A549 (cell line): ENCODE data around the gene SWT1. TPM values are rescaled to one million over a fixed set of nuclear protein-coding genes. Genes with fewer than 3 reads are reported as not detected.

Experiments used
- ATAC-seq, 2 experiments: fragments of 200-7000 bp in 1 of 2; fragments of >200 bp in 1 of 2; cut with Nextera tagmentation in 1 of 2; cut with Tn5 transposase in 1 of 2; 3 replicates each; pipeline versions ENCODE4 v1.8.0 to v1.9.1; 2018 to 2020; ENCODE audit warnings: mild to moderate bottlenecking in 1 of 2, moderate library complexity in 1 of 2
- CTCF ChIA-PET: fragments of 300-600 bp; sonication (Branson Sonifier 250); formaldehyde crosslinking; extraction: SDS; loops from one replicate; lab custom pipeline; 2021; ENCODE audit warnings: antibody characterized with exemption, inconsistent platforms; lab: Yijun Ruan, JAX
- POLR2A ChIA-PET: fragments of 350-600 bp; formaldehyde crosslinking; extraction: SDS; loops from one replicate; lab custom pipeline; 2021; ENCODE audit warnings: antibody characterized with exemption, inconsistent platforms; lab: Yijun Ruan, JAX
- DNase-seq, 2 experiments: peaks; one replicate each; pipeline versions ENCODE4 v3.0.0 to v3.0.0-alpha.2; 2011 to 2016; ENCODE audit warnings: low read depth in 1 of 2, low spot score in 1 of 2
- FAIRE-seq: peaks from 2 replicates; lab custom pipeline; 2011; peaks lifted over from hg19 to GRCh38; lab: Jason Lieb, UNC
- H3K27ac ChIP-seq, 2 experiments: fragments of >200 bp; sonication (Bioruptor Twin); formaldehyde crosslinking; 3 replicates each; pipeline ENCODE4 v1.5.1; 2016 to 2017
- H3K4me1 ChIP-seq: fragments of >200 bp; sonication (Bioruptor Twin); formaldehyde crosslinking; 3 replicates; pipeline ENCODE4 v1.6.1; 2016
- H3K4me2 ChIP-seq: fragments of >200 bp; sonication (Bioruptor Twin); formaldehyde crosslinking; 3 replicates; pipeline ENCODE4 v1.6.1; 2016
- H3K4me3 ChIP-seq: fragments of >200 bp; sonication (Bioruptor Twin); formaldehyde crosslinking; 3 replicates; pipeline ENCODE4 v1.5.1; 2016
- H3K9me3 ChIP-seq: fragments of >200 bp; sonication (Bioruptor Twin); formaldehyde crosslinking; 3 replicates; pipeline ENCODE4 v1.6.1; 2016
- BCL3 ChIP-seq: fragments of >200 bp; sonication (Bioruptor Twin); formaldehyde crosslinking; IDR thresholded peaks from 3 replicates; pipeline ENCODE4 v1.6.1; 2016
- CEBPB ChIP-seq, 2 experiments: fragments of >200 bp in 1 of 2; sonication (Bioruptor Twin) in 1 of 2; formaldehyde crosslinking in 1 of 2; IDR thresholded peaks; 2 replicates each; pipeline ENCODE4 v1.6.1; 2012 to 2016
- FOSB ChIP-seq: fragments of 250-450 bp; sonication (Bioruptor Pico); IDR thresholded peaks from 2 replicates; pipeline ENCODE4 v1.5.0; 2020; ENCODE audit warnings: mild to moderate bottlenecking, moderate library complexity
- GATA3 ChIP-seq: IDR thresholded peaks from 2 replicates; pipeline ENCODE4 v1.6.1; 2012; ENCODE audit warnings: borderline replicate concordance
- HEYL ChIP-seq: fragments of 250-450 bp; sonication (Bioruptor Pico); IDR thresholded peaks from 2 replicates; pipeline ENCODE4 v1.8.0; 2021; ENCODE audit warnings: mild to moderate bottlenecking, moderate library complexity
- HOXB13 ChIP-seq: fragments of 250-450 bp; sonication (Bioruptor Pico); IDR thresholded peaks from 2 replicates; pipeline ENCODE4 v1.5.0; 2020; ENCODE audit warnings: low read depth, mild to moderate bottlenecking, moderate library complexity
- HOXB5 ChIP-seq: fragments of 250-450 bp; sonication (Bioruptor Pico); IDR thresholded peaks from 2 replicates; pipeline ENCODE4 v1.5.0; 2020; ENCODE audit warnings: mild to moderate bottlenecking, moderate library complexity
- JUN ChIP-seq, 2 experiments: fragments of >200 bp; sonication (Bioruptor Twin); formaldehyde crosslinking; IDR thresholded peaks; 2 replicates in 1 of 2; 3 replicates in 1 of 2; pipeline ENCODE4 v1.6.1; 2016 to 2017
- MAX ChIP-seq: IDR thresholded peaks from 2 replicates; pipeline ENCODE4 v1.6.1; 2012
- MYC ChIP-seq: IDR thresholded peaks from 2 replicates; pipeline ENCODE4 v1.6.1; 2012; ENCODE audit warnings: mild to moderate bottlenecking, inconsistent platforms, low read length, improper control_type of control experiment, borderline replicate concordance
- NR3C1 ChIP-seq: fragments of >200 bp; sonication (Bioruptor Twin); formaldehyde crosslinking; IDR thresholded peaks from 3 replicates; pipeline ENCODE4 v1.6.1; 2017
- PHF8 ChIP-seq: fragments of 200-600 bp; sonication (generic); IDR thresholded peaks from 2 replicates; pipeline ENCODE4 v1.6.1; 2016; ENCODE audit warnings: low read depth, mild to moderate bottlenecking, antibody characterized with exemption, moderate library complexity, borderline replicate concordance
- POLR2A ChIP-seq: IDR thresholded peaks from 2 replicates; pipeline ENCODE4 v1.6.1; 2012; ENCODE audit warnings: mild to moderate bottlenecking, low read length
- RAD21 ChIP-seq, 2 experiments: fragments of >200 bp in 1 of 2; sonication (Bioruptor Twin) in 1 of 2; formaldehyde crosslinking in 1 of 2; IDR thresholded peaks in 1 of 2; conservative IDR thresholded peaks in 1 of 2; 2 replicates in 1 of 2; 3 replicates in 1 of 2; pipeline ENCODE4 v1.6.1; 2012 to 2018; ENCODE audit warnings: inconsistent platforms in 1 of 2
- RCOR1 ChIP-seq: fragments of 150-350 bp; IDR thresholded peaks from 2 replicates; pipeline ENCODE4 v1.6.1; 2014; ENCODE audit warnings: antibody characterized with exemption, low read length, low read depth
- SMC3 ChIP-seq: fragments of >200 bp; sonication (Bioruptor Twin); formaldehyde crosslinking; IDR thresholded peaks from 3 replicates; pipeline ENCODE4 v1.6.1; 2018; ENCODE audit warnings: inconsistent platforms
- TFCP2L1 ChIP-seq: fragments of 250-450 bp; sonication (Bioruptor Pico); IDR thresholded peaks from 2 replicates; pipeline ENCODE4 v1.5.0; 2021; ENCODE audit warnings: mild to moderate bottlenecking
- USF2 ChIP-seq: fragments of 450-650 bp; IDR thresholded peaks from 2 replicates; pipeline ENCODE4 v1.6.1; 2014; ENCODE audit warnings: antibody characterized with exemption
- ZFP36 ChIP-seq: fragments of 450-650 bp; IDR thresholded peaks from 2 replicates; pipeline ENCODE4 v1.6.1; 2014; ENCODE audit warnings: borderline replicate concordance; ENCODE audit not compliant: partially characterized antibody
- WGBS: methylation state at CpG from one replicate; pipeline ENCODE4 v1.1.6; 2017; ENCODE audit errors: missing lambda C conversion rate; 5-methylcytosine and 5-hydroxymethylcytosine counted together
- polyA plus RNA-seq, 4 experiments: library from polyadenylated mRNA; depleted of rRNA in 3 of 4; stranded (reverse); fragments of >200 nt; fragmentation: RNase III in 1 of 4; extraction: RNeasy Plus Mini Kit Qiagen cat#74134 plus additional on column Dnase treatment in 1 of 4; gene quantifications; 2 replicates in 3 of 4; 3 replicates in 1 of 4; pipeline ENCODE4 v1.2.3, GENCODE V29; 2011 to 2017
- TF ChIP-seq, protein P1 (sequence below): IDR thresholded peaks from 2 replicates; pipeline ENCODE4 v1.6.1; 2012; ENCODE audit warnings: low read depth, borderline replicate concordance
- TF ChIP-seq, protein P2 (sequence below): fragments of 250-450 bp; sonication (Bioruptor Pico); IDR thresholded peaks from 2 replicates; pipeline ENCODE4 v1.5.0; 2021; ENCODE audit warnings: mild to moderate bottlenecking, moderate library complexity, borderline replicate concordance
- TF ChIP-seq, protein P3 (sequence below): fragments of >200 bp; sonication (Bioruptor Twin); formaldehyde crosslinking; IDR thresholded peaks from 3 replicates; pipeline ENCODE4 v1.5.1; 2016

The SWT1 gene
- polyA plus RNA-seq, 2 of the 4 experiments (the other 2 are of a cell fraction) = 1.5 to 2.4 TPM

GRCh38 chr1:185316163-185317033 lies 159.4 kb downstream of the SWT1 start (continued):
- TF ChIP-seq USF2 (no peak), GATA3 (0 out of 2 replicates have a peak, but pooled peaks have one; percentile 47), PHF8 (peak; percentile 66), TFCP2L1 (peak; percentile 18; the same call in 1 of the 2 replicates), MYC (peak; percentile 66; the same call in 1 of the 2 replicates), RCOR1 (no peak)
- TF ChIP-seq, protein P1, sequence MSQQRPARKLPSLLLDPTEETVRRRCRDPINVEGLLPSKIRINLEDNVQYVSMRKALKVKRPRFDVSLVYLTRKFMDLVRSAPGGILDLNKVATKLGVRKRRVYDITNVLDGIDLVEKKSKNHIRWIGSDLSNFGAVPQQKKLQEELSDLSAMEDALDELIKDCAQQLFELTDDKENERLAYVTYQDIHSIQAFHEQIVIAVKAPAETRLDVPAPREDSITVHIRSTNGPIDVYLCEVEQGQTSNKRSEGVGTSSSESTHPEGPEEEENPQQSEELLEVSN = peak; percentile 77
- TF ChIP-seq, all 56 proteins: peak for 8

GRCh38 chr1:185317034-185317885 lies 160.3 kb downstream of the SWT1 start, which contains the start of gene IVNS1ABP:
IVNS1ABP (minus strand) TSS chr1:185317243; CDS start chr1:185309493, 7,750 bp downstream.
- DNase-seq = peak; percentile 89 to 96
- Histone ChIP-seq H3K4me3 (peak within 1 kb of the TSS; percentile 89), H3K9me3 (no peaks in the 10 kb centered on the region), H3K4me1 (peaks cover 47% of the 10 kb centered on the region), H3K27ac (peak within 1 kb of the TSS; percentile 87 to 94), H3K4me2 (peak within 1 kb of the TSS; percentile 83)
- FAIRE-seq = no peak
- POLR2A ChIA-PET = interaction anchor here (0.6 to 2.2 kb wide), 15 partner anchors 34 to 377 kb away, joined by 3 to 23 read pairs (median 5); partner anchors contain the start of gene SWT1
- TF ChIP-seq JUN (IDR thresholded peaks at IDR 0.05) (peak; percentile 34 to 85; a peak in 4 of 5 replicates), HOXB5 (CRISPR knock-in tag) (peak; percentile 70; the same call in 1 of the 2 replicates), TFCP2L1 (no peak), NR3C1 (no peak), GATA3 (peak; percentile 61), POLR2A (peak; percentile 90), HOXB13 (CRISPR knock-in tag) (no peak), MYC (peak; percentile 75), CEBPB (IDR thresholded peaks at IDR 0.05) (no peak), ZFP36 (no peak), FOSB (CRISPR knock-in tag) (no peak), BCL3 (peak; percentile 84; the same call in 1 of the 3 replicates), SMC3 (peak; percentile 89), RAD21 (conservative IDR thresholded peaks at IDR 0.05 in 1 of 2, IDR thresholded peaks at IDR 0.05 in 1 of 2) (peak; percentile 69 to 95), MAX (peak; percentile 94), USF2 (peak; percentile 42; the same call in 1 of the 2 replicates), HEYL (CRISPR knock-in tag) (no peak)
- TF ChIP-seq, protein P2, sequence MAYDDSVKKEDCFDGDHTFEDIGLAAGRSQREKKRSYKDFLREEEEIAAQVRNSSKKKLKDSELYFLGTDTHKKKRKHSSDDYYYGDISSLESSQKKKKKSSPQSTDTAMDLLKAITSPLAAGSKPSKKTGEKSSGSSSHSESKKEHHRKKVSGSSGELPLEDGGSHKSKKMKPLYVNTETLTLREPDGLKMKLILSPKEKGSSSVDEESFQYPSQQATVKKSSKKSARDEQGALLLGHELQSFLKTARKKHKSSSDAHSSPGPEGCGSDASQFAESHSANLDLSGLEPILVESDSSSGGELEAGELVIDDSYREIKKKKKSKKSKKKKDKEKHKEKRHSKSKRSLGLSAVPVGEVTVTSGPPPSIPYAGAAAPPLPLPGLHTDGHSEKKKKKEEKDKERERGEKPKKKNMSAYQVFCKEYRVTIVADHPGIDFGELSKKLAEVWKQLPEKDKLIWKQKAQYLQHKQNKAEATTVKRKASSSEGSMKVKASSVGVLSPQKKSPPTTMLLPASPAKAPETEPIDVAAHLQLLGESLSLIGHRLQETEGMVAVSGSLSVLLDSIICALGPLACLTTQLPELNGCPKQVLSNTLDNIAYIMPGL (CRISPR knock-in tag) = no peak
- TF ChIP-seq, protein P1 = peak; percentile 87
- TF ChIP-seq, protein P3, sequence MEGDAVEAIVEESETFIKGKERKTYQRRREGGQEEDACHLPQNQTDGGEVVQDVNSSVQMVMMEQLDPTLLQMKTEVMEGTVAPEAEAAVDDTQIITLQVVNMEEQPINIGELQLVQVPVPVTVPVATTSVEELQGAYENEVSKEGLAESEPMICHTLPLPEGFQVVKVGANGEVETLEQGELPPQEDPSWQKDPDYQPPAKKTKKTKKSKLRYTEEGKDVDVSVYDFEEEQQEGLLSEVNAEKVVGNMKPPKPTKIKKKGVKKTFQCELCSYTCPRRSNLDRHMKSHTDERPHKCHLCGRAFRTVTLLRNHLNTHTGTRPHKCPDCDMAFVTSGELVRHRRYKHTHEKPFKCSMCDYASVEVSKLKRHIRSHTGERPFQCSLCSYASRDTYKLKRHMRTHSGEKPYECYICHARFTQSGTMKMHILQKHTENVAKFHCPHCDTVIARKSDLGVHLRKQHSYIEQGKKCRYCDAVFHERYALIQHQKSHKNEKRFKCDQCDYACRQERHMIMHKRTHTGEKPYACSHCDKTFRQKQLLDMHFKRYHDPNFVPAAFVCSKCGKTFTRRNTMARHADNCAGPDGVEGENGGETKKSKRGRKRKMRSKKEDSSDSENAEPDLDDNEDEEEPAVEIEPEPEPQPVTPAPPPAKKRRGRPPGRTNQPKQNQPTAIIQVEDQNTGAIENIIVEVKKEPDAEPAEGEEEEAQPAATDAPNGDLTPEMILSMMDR = peak; percentile 64
- 2% methylated on average over 43 of the region's 80 CpGs for WGBS
- peak; percentile 84 to 88 for ATAC-seq
- CTCF ChIA-PET = interaction anchor here (0.6 to 4.9 kb wide), 23 partner anchors 8 to 403 kb away, joined by 3 to 30 read pairs (median 4); no protein-coding TSS in a partner anchor
